GM18502 (cell line): ENCODE data around the gene ITGAV.
"Not testable (repeated sequence)": the region's sequence is repeated elsewhere in the genome, so short reads cannot be mapped to it uniquely, and the experiment has no call there.

Experiments used
- ATAC-seq: cut with Tn5 transposase; IDR thresholded peaks from one replicate; pipeline ENCODE4 v1.9.1; 2021; ENCODE audit warnings: mild to moderate bottlenecking; ENCODE audit not compliant: unreplicated experiment, poor library complexity

Gene ITGAV

DNA sequence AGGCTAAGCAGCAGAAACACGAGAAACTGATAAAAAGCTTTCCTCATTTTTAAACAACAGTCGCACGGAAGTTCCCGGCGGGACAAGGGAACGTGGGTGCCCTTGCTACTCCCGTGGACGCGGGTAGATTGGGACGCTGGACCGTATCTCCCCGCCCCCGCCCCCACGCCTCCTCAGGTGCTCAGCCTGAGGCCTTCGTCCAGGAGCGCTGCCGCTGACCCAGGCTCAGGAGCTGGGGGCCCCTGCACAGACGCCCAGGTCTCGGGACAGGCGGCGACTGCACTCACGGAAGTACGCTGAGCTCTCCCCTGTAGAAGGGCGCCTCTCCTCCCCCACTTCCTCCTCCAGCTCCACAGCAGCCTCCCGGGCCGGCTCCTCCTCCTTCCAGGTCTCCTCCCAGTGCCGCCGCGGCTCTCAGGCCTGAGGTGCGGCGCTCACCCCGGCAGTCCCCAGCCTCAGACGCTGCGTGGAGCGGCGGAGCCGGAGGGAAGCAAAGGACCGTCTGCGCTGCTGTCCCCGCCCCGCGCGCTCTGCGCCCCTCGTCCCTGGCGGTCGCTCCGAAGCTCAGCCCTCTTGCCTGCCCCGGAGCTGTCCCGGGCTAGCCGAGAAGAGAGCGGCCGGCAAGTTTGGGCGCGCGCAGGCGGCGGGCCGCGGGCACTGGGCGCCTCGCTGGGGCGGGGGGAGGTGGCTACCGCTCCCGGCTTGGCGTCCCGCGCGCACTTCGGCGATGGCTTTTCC is at the start of gene ITGAV:
TSS of gene ITGAV (plus strand) at position 445 of the 738 bp plus-strand sequence. CDS start at position 728, 283 bp downstream.
- peak; percentile 97 for ATAC-seq

- ATAC-seq = no peak
These were observed 48.9 kb upstream of the ITGAV start for GRCh38 chr2:186540941-186541340.

DNA sequence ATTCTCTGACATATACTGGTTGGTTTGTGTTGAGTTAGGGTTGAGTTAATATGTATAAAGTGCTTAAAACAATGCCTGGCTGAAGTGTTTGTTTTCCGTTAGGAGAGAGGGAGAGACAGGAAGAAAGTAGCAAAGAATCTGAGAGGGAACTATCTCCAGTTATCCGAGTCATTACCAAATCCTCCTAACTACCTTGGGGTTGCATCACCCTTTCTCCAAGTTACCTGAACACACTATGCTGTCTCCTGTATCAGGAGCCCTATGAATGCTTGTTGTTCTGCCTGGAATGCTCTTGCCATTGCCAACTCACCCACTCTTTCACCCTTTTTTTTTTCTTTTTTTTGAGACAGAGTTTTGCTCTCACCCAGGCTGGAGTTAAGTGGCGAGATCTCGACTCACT is 47.9 kb upstream of the ITGAV start:
- ATAC-seq = no peak

DNA sequence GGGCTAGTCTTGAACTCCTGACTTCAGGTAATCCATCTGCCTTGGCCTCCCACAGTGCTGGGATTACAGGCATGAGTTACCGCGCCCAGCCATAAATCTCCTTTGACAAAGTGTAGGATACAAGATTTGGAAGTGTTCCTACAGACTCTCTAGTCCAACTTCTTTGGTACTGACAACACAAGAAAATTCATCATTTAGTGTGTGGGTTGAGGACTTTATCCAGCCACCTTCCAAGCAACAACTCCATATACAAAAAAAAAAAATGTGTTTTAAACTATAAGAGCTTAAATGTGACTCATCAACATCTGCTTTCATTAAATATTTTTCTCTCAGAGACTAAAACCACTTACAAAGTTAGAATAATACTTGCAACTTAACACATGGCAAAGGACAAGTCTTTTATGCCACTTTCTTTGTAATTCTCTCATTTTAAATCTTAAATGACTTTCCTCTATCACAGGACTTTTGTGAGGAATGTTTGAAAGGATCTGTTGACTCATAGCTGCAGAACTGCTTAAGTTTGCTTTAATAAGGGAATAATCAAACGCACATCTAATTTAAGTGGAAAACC is 46.2 kb upstream of the ITGAV start:
- ATAC-seq = no peak

- no peak for ATAC-seq
These were observed 45.6 kb upstream of the ITGAV start for GRCh38 chr2:186544255-186544675.

GRCh38 chr2:186546846-186547245 is 43.0 kb upstream of the ITGAV start:
- no peak for ATAC-seq

DNA sequence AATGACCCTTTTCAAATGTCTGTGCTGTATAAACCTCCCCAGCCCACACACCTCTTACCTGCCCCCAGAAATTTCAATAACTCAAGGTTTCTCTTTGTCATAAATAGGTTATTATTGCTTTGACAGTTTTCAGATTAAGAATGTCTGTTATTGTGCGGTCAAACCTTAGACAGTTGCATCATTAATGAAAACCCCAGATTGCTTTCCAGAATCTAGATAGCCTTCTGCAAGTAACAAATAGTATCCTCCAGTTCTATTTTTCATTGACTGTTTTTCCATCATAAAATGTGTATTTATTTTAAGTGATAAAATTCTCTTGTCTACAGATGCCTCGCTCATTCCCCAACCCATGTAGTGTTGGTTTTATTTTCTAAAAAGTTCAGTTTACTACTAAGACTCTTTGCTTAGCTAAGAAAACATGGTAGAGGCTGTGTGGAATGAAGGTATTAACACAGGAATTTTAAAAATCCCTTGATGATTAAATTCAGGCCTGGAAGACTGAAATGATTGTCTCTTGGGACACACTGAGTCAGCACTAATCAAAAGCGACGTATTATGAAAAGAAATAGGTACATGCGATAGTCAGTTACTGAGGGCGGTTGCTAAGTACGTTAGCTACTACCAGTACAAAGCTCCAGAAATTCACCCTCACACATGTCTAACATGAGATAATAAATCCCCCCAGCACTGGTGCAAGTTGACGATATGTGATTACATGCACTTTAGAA is 38.4 kb upstream of the ITGAV start:
- ATAC-seq = no peak

- no peak for ATAC-seq
These were observed 35.4 kb upstream of the ITGAV start for GRCh38 chr2:186554429-186554828.

DNA sequence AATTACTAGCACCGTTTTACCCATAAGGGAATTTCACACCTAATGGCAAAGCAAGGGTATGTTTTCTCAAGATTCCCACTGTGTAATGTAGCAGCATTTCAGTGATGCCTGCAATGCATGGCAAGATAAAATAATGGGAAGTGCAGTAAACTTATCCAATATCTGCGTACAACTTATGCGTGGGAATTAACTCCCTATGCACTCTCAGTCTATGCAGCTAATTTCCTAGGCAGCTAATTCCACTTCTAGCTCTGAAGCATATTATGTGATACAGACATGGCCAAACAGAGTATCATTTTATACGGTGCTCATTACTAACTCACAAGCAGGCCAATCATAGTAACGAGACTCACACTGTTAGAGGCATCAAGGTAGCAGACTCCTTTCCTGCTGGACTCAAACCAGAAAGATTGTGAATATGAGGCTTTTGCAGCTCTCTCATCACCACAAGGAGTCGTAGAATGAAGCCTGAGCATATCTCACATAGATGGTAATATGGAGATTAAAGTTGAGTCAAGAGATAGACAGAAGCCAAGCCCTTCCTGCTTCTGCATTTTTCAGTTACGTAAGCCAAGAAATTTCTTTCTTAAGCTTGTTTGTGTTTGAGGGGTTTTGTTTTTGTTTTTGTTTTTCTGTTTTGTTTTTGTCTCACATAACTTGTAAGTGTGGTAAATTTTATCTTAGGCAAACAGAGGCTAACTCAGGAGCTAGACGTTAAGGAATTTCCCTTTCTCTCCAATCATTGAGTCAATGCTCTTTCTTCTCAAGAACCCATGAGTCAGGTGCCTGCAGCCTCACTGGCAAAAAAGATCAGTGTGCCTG is 34.8 kb upstream of the ITGAV start:
- no peak for ATAC-seq

GRCh38 chr2:186558512-186559276 is 31.2 kb upstream of the ITGAV start:
- ATAC-seq = no peak

DNA sequence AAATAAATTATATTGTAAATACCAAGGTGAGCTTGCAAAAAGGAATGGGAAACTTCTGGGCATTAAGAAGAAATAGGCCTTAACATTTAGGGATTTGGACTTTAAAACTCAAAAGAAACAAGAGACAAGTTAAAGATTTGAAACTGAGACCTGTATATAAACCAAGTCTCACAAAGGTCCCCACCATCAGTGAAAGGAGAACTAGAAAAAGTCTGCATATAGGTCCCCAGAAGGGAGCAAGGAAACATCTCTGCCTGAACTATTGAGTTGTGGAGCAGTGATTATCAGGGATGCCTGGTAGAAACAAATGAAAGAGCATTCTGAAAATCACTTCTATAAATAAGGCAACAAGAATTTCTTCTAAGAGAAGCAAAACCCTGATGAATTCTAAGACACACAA is 30.5 kb upstream of the ITGAV start:
- ATAC-seq = peak; percentile 54

DNA sequence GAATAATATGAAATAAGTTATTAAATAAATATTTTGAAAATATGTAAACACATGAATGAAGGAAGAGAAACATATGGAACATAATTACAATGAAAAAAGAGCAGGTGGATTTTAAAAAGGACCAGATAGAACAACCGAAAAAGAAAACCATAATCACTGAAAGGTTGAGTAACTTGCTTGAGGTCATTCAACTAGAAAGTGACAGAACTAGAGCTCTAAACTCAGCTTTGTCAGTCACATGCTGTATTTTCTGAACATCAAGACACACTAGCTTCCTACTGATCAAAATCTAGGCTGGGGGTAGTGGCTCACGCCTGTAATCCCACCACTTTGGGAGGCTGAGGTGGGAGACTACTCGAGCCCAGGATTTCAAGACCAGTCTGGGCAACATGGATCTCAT is 30.0 kb upstream of the ITGAV start:
- ATAC-seq = peak; percentile 78

DNA sequence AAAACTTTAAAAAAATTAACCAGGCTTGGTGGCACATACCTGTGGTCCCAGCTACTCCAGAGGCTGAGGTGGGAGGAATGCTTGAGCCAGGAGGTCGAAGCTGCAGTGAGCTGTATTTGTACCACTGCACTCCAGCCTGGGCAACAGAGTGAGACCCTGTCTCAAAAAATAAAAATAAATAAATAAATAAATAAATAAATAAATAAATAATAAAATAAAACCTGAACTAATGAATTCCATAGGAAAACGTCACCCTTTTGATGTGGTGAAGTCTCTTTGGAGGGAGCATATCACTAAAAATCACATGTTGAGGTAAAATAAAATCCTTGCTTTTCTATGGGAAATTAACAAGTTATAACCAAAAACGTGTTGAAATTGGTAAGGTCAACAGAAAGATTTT is 29.6 kb upstream of the ITGAV start:
- ATAC-seq = peak; percentile 7

DNA sequence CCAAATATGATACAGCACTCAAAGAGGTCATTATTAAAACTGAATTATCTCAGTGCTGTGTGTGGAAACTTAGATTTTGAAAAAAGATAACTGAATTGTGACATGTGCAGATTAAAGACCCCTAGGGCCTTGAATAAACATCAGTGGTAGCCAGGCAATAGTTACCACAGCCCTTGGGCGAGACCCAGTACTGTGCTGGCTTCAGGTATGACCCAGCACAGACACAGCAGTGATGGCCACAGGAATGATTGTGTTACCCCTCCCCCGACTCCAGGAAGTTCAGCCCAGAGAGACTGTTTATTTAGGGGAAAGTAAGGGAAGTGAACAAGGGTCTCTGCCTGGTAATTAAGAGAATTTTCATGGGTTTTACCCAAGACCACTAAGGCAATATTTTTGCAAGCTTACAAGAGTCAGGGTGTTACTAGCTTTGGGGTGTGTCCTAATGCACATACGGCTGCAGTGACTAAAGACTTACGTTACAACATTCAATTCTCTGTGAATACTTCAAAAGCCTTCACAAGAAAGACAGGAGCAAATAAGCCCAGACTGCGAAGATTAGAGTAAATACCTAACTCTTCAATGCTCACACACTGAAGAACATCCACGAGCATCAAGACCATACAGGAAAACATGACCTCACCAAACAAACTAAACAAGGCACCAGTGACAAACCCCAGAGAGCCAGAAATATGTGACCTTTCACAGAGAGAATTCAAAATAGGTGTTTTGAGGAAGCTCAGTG is 28.2 kb upstream of the ITGAV start:
- ATAC-seq = no peak

GRCh38 chr2:186562209-186562578 is 27.7 kb upstream of the ITGAV start:
- ATAC-seq = no peak

- ATAC-seq = not testable (repeated sequence)
These were observed 21.3 kb upstream of the ITGAV start for GRCh38 chr2:186568600-186568999.

- ATAC-seq = not testable (repeated sequence)
These were observed 20.7 kb upstream of the ITGAV start for GRCh38 chr2:186569127-186569526.

DNA sequence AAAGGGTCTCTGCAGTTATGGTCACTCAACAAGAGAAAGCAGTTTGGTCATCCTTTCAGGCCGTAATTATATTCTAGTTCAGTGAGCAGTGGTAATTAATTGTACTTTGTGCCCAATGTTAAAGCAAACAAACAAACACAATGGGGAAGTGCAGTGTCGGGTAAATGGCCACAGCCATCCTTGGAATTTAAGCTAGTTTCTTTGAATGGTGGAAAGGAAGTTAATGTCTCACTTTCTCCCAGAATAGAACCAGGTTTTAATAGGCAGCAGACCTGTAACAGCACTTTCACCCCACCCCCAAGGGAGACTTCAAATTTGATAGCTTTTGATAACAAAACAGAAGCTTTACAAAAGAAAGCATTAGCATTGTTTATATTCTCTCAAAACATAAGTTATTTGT is 20.0 kb upstream of the ITGAV start:
- no peak for ATAC-seq

DNA sequence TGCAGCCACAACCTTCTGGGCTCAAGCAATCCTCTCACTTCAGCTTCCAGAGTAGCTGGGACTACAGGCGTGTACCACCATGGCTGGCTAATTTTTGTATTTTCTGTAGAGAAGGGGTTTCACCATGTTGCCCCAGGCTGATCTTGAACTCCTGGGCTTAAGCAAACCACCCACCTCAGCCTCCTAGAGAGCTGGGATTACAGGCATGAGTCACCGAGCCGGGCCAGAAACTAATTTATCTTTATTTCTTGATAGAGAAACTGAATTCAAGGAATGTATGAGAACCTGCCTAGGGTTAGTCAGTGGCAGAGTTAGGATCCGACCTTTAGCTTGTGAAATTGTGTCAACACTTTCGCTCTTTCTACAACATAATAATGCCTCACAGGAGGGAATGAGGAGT is 19.3 kb upstream of the ITGAV start:
- ATAC-seq = no peak
